Effector memory CD4-positive, alpha-beta T cell (primary cell): ENCODE measurements around the gene FAM193A.
"Not testable (repeated sequence)": the region's sequence is repeated elsewhere in the genome, so short reads cannot be mapped to it uniquely, and the experiment has no call there.

Experiments
- DNase-seq, 3 donors: peaks; one replicate each; pipeline ENCODE4 v3.0.0-alpha.2; 2020
- H3K27ac ChIP-seq: 2 replicates; pipeline ENCODE4 v1.7.0; 2013; ENCODE audit warnings: mild to moderate bottlenecking, low read length, moderate library complexity; ENCODE audit not compliant: insufficient read depth, poor library complexity, severe bottlenecking
- H3K27me3 ChIP-seq: replicated peaks from 2 replicates; pipeline ENCODE4 v1.7.0; 2013; ENCODE audit warnings: mild to moderate bottlenecking, low read length; ENCODE audit not compliant: insufficient read depth, control insufficient read depth, poor library complexity, severe bottlenecking
- H3K36me3 ChIP-seq: 2 replicates; pipeline ENCODE4 v1.7.0; 2013; ENCODE audit warnings: mild to moderate bottlenecking, low read length, moderate library complexity; ENCODE audit not compliant: control insufficient read depth, insufficient read depth
- H3K4me1 ChIP-seq: 2 replicates; pipeline ENCODE4 v1.7.0; 2013; ENCODE audit warnings: low read length, mild to moderate bottlenecking; ENCODE audit not compliant: control insufficient read depth, insufficient read depth, poor library complexity, severe bottlenecking
- H3K4me3 ChIP-seq: 2 replicates; pipeline ENCODE4 v1.7.0; 2013; ENCODE audit warnings: low read length, low read depth, mild to moderate bottlenecking; ENCODE audit not compliant: insufficient read depth, poor library complexity, severe bottlenecking
- H3K9me3 ChIP-seq: 2 replicates; pipeline ENCODE4 v1.7.0; 2013; ENCODE audit warnings: mild to moderate bottlenecking, low read length, moderate library complexity; ENCODE audit not compliant: control insufficient read depth

FAM193A gene

DNA sequence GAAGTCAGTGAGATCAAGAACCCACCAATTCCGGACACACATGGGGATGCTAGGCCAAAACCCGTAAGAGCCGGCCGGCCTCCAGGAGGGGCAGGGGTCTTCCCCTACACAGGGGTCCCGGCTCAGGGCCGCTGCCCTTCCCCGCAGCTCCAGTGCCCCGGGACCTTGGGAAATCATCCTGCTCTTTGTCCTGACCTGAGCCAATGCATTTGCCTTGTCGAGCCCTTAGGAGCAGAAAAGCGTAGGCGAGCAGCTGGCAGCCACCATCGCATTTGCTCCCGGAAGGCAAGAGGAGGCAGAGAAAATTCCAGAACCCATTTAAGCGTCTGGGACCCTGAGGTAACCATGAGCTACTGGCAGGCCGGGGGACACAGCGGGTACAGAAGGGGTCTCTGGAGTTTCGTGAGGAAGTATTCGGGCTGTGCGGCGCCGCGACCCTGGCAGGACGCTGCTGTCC is 227.1 kb downstream of the FAM193A start:
- H3K27me3 ChIP-seq: no peaks in the 10 kb centered on the region
- no peaks in the 10 kb centered on the region for H3K9me3 ChIP-seq
- no peaks in the 10 kb centered on the region for H3K4me1 ChIP-seq
- H3K4me3 ChIP-seq: peak overlapping the region; percentile 39
- no peak for DNase-seq
- no peaks in the 10 kb centered on the region for H3K36me3 ChIP-seq
- no peak overlapping the region for H3K27ac ChIP-seq

- Histone ChIP-seq H3K4me3 (no peak overlapping the region), H3K4me1 (no peaks in the 10 kb centered on the region), H3K9me3 (no peaks in the 10 kb centered on the region), H3K27me3 (no peaks in the 10 kb centered on the region), H3K36me3 (no peaks in the 10 kb centered on the region), H3K27ac (no peak overlapping the region)
- DNase-seq: no peak
Observed at GRCh38 chr4:2765832-2766526, 229.5 kb downstream of the FAM193A start.

DNA sequence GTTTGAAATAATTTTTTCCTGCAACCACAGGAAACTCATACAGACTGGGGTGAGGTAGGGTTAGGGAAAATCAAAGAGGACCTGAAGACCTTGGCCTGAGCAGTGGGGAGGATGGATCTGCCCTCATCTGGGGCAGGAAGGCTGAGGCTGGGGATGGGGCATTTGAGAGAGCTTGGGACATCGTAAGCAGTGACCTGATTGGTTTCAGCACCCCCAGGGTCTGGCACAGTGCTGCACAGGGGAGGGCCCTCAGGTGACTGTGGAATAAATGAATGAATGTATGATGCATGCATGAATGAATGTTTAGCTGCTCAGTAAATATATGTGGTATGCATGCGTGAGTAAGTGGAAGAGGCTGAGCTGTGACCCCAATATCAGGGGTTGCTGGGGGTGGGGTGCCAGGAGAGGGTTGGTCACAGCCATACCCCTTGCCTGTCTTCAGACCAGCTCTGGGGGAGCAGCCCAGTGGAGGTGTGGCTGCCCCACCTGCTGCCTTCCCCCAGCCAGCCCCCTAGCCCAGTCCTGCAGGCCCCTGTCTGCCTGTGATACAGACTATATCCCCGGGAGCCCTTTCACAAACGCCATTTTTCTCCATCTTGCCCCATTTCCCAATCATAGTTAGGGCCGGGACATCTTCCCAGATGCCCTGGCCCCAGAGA is 230.7 kb downstream of the FAM193A start:
- H3K36me3 ChIP-seq: no peaks in the 10 kb centered on the region
- no peaks in the 10 kb centered on the region for H3K4me1 ChIP-seq
- H3K27ac ChIP-seq: no peak overlapping the region
- H3K9me3 ChIP-seq: no peaks in the 10 kb centered on the region
- H3K4me3 ChIP-seq: no peak overlapping the region
- no peaks in the 10 kb centered on the region for H3K27me3 ChIP-seq
- DNase-seq: no peak

DNA sequence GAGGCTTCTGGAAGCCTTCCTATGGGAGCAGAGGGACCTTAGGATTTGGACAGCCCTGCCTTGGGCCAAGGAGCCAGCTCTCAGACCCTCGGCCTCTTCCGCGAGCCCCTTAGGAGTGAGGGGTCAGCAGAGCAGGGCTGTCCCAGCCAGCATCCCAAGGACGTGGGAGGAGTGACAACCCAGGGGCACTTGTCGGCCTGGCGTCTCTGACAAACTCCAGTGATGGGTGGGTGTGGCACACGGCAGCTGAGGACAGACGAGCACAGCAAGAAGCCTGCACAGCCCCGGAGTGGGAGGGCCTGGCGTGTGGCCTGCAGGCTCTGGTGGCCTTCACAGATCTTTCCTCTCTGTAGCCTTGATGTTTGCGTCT is 231.2 kb downstream of the FAM193A start:
- H3K4me3 ChIP-seq: no peak overlapping the region
- no peaks in the 10 kb centered on the region for H3K27me3 ChIP-seq
- no peaks in the 10 kb centered on the region for H3K4me1 ChIP-seq
- H3K9me3 ChIP-seq: no peaks in the 10 kb centered on the region
- no peaks in the 10 kb centered on the region for H3K36me3 ChIP-seq
- no peak overlapping the region for H3K27ac ChIP-seq
- no peak for DNase-seq

- DNase-seq: no peak
Observed at GRCh38 chr4:2768124-2768523, 231.7 kb downstream of the FAM193A start.

GRCh38 chr4:2768921-2769336 is 232.5 kb downstream of the FAM193A start:
- no peaks in the 10 kb centered on the region for H3K9me3 ChIP-seq
- H3K36me3 ChIP-seq: no peaks in the 10 kb centered on the region
- H3K4me3 ChIP-seq: no peak overlapping the region
- DNase-seq: no peak
- H3K27me3 ChIP-seq: no peaks in the 10 kb centered on the region
- H3K4me1 ChIP-seq: no peaks in the 10 kb centered on the region
- no peak overlapping the region for H3K27ac ChIP-seq

More at GRCh38 chr4:2768124-2768523, 231.7 kb downstream of the FAM193A start:
- no peaks in the 10 kb centered on the region for H3K27me3 ChIP-seq
- H3K4me1 ChIP-seq: no peaks in the 10 kb centered on the region
- no peak overlapping the region for H3K4me3 ChIP-seq
- H3K9me3 ChIP-seq: no peaks in the 10 kb centered on the region
- no peak overlapping the region for H3K27ac ChIP-seq
- no peaks in the 10 kb centered on the region for H3K36me3 ChIP-seq

DNA sequence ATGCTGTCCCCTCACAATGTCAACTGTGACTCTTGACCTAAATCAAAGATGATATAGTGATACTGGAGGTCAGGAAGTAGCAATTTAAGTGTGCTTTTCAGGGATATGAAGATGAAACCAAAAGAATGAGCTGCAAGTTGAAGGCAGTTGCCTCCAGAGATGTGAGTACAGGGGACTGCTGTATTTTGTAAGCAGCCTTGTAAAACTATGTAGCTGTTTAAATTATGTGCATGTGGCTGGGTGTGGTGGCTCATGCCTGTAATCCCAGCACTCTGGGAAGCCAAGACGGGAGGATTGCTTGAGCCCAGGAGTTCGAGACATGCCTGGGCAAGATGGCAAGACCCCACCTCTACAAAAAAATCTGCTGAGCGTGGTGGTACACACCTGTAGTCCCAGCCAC is 234.8 kb downstream of the FAM193A start:
- no peak for DNase-seq
- no peak overlapping the region for H3K4me3 ChIP-seq
- no peaks in the 10 kb centered on the region for H3K36me3 ChIP-seq
- no peaks in the 10 kb centered on the region for H3K27me3 ChIP-seq
- no peak overlapping the region for H3K27ac ChIP-seq
- H3K9me3 ChIP-seq: no peaks in the 10 kb centered on the region
- H3K4me1 ChIP-seq: no peaks in the 10 kb centered on the region

- H3K27me3 ChIP-seq, H3K4me3 ChIP-seq, DNase-seq, H3K36me3 ChIP-seq, H3K9me3 ChIP-seq, H3K27ac ChIP-seq, H3K4me1 ChIP-seq: not testable (repeated sequence)
Observed at GRCh38 chr4:2780643-2781042, 244.2 kb downstream of the FAM193A start.

- Histone ChIP-seq H3K36me3 (no peaks in the 10 kb centered on the region), H3K9me3 (no peaks in the 10 kb centered on the region), H3K4me1 (peaks cover 14% of the 10 kb centered on the region), H3K27ac (no peak overlapping the region), H3K4me3 (no peak overlapping the region), H3K27me3 (no peaks in the 10 kb centered on the region)
- DNase-seq: no peak
Observed at GRCh38 chr4:2781911-2782310, 245.5 kb downstream of the FAM193A start.
